ENCODE measurements around the gene GFRA1.

GFRA1 gene

GRCh38 chr10:116246263-116246662 lies 26.7 kb downstream of the GFRA1 start:
- no peak for FAIRE-seq
- DNase-seq (ENCODE audit: extremely low spot score, insufficient read length, low read depth) = no peak

DNA sequence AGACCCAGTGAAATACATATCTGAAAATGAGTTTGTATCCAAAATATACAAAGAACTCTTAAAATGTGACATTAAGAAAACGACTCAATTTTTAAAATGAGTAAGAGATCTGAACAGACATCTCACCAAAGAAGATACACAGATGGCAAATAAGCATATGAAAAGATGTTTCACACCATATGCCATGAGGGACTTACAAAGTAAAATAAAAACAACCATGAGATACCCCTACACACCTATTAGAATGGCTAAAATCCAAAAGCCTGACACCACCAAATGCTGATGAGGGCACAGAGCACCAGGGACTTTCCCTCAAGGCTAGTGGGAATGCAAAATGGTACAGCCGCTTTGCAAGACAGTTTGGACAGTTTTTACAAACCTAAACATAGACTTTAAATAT lies 27.9 kb downstream of the GFRA1 start:
- no peak for FAIRE-seq
- no peak for DNase-seq (ENCODE audit: extremely low spot score, insufficient read length, low read depth)

DNA sequence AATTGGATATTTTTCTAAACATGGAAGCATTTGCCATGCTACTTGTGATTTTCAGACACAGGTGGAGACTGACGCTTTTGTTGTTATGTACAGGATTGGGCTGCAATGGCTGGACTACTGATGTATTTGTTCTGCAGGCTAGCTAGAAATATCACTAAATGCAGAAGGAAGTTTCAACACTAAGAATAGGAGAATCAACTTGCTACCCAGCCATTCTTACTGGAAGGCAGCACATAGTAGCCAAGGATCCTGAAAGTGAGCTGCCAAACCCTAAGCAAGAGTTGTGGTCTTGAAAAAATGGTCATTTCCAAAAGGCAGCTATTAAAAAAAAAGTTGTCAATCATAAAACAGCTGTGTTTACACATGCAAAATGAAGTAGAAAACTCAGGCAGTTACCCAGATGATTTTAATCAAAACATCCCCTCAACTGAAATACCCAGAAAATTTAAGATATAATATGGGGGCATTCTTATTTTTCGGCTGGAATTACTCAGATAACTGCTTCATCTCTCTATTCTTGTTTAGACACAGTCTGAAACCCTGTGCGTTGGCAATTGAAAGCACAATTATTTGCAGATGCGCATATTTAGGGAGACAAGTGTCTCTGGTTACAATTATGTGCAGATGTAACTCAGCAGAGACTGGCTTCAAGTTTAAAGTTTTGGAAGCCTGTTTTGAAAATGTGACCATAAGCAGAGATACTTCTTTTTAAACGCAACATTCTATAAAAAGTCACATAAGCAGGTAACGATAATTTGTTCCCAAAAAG lies 31.2 kb downstream of the GFRA1 start:
- no peak for DNase-seq (ENCODE audit: extremely low spot score, insufficient read length, low read depth)
- no peak for FAIRE-seq

DNA sequence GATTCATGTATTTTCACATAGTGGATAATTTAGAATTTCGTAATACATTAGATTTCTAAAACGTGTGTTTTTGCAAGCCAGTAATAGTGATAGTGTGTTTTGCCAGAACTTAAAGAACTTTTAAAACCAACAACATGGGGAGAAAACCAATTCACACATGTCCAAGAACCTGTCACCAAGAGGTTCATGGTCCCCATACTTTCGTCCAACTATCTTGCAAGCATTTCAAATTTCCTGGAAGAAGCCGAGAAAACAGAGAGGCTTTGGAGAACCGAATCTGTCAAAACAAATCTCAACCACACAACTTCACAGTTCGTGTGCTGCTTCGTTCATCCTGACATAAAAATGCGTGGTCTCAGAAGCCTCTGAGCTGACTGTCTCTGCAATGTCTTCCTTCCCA lies 31.9 kb downstream of the GFRA1 start:
- FAIRE-seq = no peak
- no peak for DNase-seq (ENCODE audit: extremely low spot score, insufficient read length, low read depth)

GRCh38 chr10:116240157-116240950 lies 32.7 kb downstream of the GFRA1 start:
- FAIRE-seq (no peak), DNase-seq (ENCODE audit: extremely low spot score, insufficient read length, low read depth) (no peak)

- DNase-seq (ENCODE audit: extremely low spot score, insufficient read length, low read depth) (no peak), FAIRE-seq (no peak)
These were observed 33.8 kb downstream of the GFRA1 start for GRCh38 chr10:116239229-116239628.

- DNase-seq (ENCODE audit: extremely low spot score, insufficient read length, low read depth) (no peak), FAIRE-seq (no peak)
These were observed 35.0 kb downstream of the GFRA1 start for GRCh38 chr10:116237970-116238369.

DNA sequence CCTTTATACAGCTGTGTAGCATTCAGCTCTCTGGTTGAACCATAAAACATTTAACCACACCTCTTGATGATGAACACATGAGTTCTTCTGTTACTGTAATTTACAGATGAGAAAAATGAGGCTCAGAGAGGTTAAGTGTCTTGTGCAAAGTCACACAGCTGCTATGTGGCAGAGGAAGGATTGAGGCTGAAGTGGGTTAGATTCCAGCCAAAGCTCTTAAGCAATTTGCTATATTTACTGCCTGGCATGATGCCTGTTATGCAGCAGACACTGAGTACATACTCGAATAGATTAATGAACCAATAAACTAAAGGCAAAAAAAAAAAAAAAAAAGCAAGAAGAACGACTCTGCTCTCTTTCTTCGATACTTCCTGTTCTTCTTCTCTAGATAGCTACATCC lies 35.7 kb downstream of the GFRA1 start:
- DNase-seq (ENCODE audit: extremely low spot score, insufficient read length, low read depth) (no peak), FAIRE-seq (no peak)

- FAIRE-seq (no peak), DNase-seq (ENCODE audit: extremely low spot score, insufficient read length, low read depth) (no peak)
These were observed 39.8 kb downstream of the GFRA1 start for GRCh38 chr10:116233230-116233629.

DNA sequence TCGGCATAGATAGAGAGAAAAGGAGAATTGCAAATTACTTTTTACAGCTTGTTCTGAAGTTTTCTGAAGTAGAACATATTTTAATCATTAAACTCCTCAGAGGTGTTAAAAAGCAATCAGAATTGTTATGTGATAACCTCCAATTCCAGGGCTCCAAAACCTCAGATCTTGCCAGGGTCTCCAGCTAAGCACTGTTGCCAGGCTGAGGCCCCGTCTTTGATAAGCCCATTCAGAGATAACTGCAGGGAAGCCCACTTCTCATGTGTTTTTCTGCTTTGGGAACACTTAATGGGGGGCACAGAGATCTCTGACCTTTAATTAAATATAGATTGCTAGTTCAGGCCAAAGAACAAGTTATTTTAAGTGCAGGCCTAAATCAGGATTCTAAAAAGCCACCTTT lies 40.4 kb downstream of the GFRA1 start:
- FAIRE-seq = no peak

GRCh38 chr10:116226766-116227165 lies 46.2 kb downstream of the GFRA1 start:
- DNase-seq (ENCODE audit: extremely low spot score, insufficient read length, low read depth) (no peak), FAIRE-seq (no peak)

More for the DNA sequence above, 40.4 kb downstream of the GFRA1 start:
- DNase-seq (ENCODE audit: extremely low spot score, insufficient read length, low read depth) = no peak

DNA sequence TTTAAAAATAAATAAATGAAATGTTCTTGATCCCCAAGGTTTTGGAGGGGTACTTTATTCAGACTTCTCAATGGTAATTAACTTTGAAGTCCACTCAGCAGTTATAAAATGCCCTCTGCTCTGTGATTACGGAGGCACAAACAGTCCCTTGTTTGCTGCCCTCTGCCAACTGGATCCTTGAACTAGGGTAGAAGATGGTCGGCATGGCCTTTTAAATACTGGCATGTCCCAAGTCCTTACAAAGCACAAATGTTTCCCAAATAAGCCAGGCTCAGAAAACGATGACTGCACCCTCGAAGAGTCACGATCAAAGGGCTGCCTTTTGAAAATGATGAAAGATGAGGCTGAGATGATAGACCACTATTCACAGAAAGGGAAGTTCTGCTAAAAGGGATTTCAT lies 47.0 kb downstream of the GFRA1 start:
- no peak for FAIRE-seq
- no peak for DNase-seq (ENCODE audit: extremely low spot score, insufficient read length, low read depth)

- no peak for DNase-seq (ENCODE audit: extremely low spot score, insufficient read length, low read depth)
- FAIRE-seq = no peak
These were observed 49.7 kb downstream of the GFRA1 start for GRCh38 chr10:116223289-116223688.

DNA sequence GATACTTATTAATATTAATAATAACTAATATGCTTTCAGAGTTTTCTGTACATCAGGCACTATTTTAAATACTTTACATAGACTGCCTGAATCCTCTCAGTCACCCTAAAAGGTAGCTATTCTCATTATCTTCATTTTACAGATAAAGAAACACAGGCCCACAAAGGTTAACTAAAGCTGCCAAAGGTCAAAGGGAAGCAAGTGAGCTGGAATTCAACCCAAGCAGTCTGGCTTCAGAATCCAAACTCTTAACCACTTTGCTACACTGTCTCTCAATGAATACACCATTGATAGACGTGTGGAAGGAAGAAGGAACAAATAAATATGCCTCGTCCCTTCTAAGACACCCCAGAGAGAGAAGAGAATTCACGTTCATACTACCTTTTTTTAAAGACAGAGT lies 52.0 kb downstream of the GFRA1 start:
- no peak for DNase-seq (ENCODE audit: extremely low spot score, insufficient read length, low read depth)
- FAIRE-seq = no peak

GRCh38 chr10:116216676-116217075 lies 56.3 kb downstream of the GFRA1 start:
- FAIRE-seq = no peak
- DNase-seq (ENCODE audit: extremely low spot score, insufficient read length, low read depth) = no peak

GRCh38 chr10:116215651-116216050 lies 57.4 kb downstream of the GFRA1 start:
- DNase-seq (ENCODE audit: extremely low spot score, insufficient read length, low read depth) (no peak), FAIRE-seq (no peak)

GRCh38 chr10:116211682-116212081 lies 61.3 kb downstream of the GFRA1 start:
- DNase-seq (ENCODE audit: extremely low spot score, insufficient read length, low read depth) = no peak
- FAIRE-seq = no peak

- no peak for FAIRE-seq
- no peak for DNase-seq (ENCODE audit: extremely low spot score, insufficient read length, low read depth)
These were observed 62.2 kb downstream of the GFRA1 start for GRCh38 chr10:116210588-116211346.

DNA sequence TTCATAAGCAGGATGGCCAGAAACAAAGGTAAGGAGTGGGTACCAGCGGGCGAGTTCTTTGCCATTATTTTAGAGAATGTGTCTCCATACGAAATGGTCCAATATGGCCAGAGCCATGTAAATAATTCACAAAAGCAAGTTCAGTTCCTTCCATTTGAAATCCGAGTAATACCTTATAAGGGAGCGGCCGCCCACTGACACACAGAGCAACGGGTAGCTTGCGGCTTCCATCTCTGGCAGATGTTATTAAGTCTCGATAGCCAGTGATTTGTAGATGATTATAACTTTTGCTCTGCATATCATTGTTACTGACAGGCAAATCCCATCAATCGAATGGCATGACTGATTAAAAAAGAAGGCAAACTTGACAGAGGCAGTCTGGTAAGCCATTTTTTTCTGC lies 63.2 kb downstream of the GFRA1 start:
- FAIRE-seq (no peak), DNase-seq (ENCODE audit: extremely low spot score, insufficient read length, low read depth) (no peak)

DNA sequence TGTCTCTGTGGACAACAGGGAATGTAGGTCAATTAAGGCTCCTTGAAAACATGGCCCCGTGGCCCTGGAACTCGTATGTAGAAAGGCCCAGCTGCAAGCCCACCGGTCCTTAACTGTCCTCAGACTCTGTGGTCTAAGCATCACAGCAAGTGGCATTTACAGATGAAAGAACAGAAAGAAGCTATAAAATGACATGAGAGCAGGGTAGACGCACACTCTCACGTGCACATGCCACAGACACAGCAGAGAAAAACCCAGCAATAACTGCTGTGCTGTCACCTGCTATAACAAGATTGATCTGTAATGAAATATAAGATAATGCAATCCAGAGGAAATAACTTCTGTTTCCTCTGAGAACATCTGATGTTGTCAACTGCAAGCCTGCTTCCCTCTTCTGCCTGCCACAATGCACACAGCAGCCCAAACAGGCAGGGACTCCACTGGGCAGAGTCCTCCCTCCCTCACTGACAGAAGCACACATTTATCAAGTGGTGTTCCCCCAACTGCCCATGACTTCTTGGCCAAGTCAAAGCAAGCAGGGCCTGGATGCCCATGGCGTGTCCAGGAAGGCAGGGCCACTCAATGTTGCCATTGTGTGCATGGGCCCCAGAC lies 63.9 kb downstream of the GFRA1 start:
- no peak for DNase-seq (ENCODE audit: extremely low spot score, insufficient read length, low read depth)

More for the DNA sequence above, 63.9 kb downstream of the GFRA1 start:
- FAIRE-seq = no peak

All from GM18507 (cell line).